H4 (cell line): ENCODE measurements around the gene SP7. TPM values are rescaled to one million over a fixed set of nuclear protein-coding genes. Genes with fewer than 3 reads are reported as not detected.

ENCODE experiments used
- total RNA-seq: library from RNA; depleted of rRNA; stranded (reverse); fragments of >200 nt; shearing (Covaris generic); gene quantifications from 2 replicates; pipeline ENCODE4 v1.2.3, GENCODE V29; 2014; rRNA removed

SP7 gene
- total RNA-seq, 1 experiment from 2014 or later, result not detected

Other genes with a start within 250 kb of the SP7 start
- gene IGFBP6, start 238.7 kb downstream of the SP7 start, total RNA-seq, result 265 and 375 TPM in 2 replicates
- 0.06 TPM in 1 of 2 replicates, not detected in the other for gene SOAT2, start 232.9 kb downstream of the SP7 start, total RNA-seq
- gene ZNF740, start 155.6 kb downstream of the SP7 start, total RNA-seq, result 4.7 and 6.3 TPM in 2 replicates
- gene CSAD, start 155.4 kb downstream of the SP7 start, total RNA-seq, result 0.66 and 2.8 TPM in 2 replicates
- gene ITGB7, start 129.1 kb downstream of the SP7 start, total RNA-seq, result 0.39 and 1.2 TPM in 2 replicates
- 20.0 and 24.2 TPM in 2 replicates for gene RARG, start 104.1 kb downstream of the SP7 start, total RNA-seq
- gene ESPL1, start 68.1 kb downstream of the SP7 start, total RNA-seq, result 7.8 and 22.6 TPM in 2 replicates
- gene PFDN5, start 40.8 kb downstream of the SP7 start, total RNA-seq, result 462 and 537 TPM in 2 replicates
- 80.2 and 82.8 TPM in 2 replicates for gene MYG1, start 36.7 kb downstream of the SP7 start, total RNA-seq
- gene AAAS, start 14.7 kb downstream of the SP7 start, total RNA-seq, result 57.0 and 74.6 TPM in 2 replicates
- gene SP1, start 43.8 kb upstream of the SP7 start, total RNA-seq, result 26.9 and 33.4 TPM in 2 replicates
- gene AMHR2, start 87.5 kb upstream of the SP7 start, total RNA-seq, result not detected in 2 replicates
- gene PRR13, start 105.4 kb upstream of the SP7 start, total RNA-seq, result 59.6 and 110 TPM in 2 replicates
- gene PCBP2, start 115.7 kb upstream of the SP7 start, total RNA-seq, result 187 and 206 TPM in 2 replicates
- gene MAP3K12, start 163.1 kb upstream of the SP7 start, total RNA-seq, result 9.1 and 14.3 TPM in 2 replicates
- 46.4 and 47.0 TPM in 2 replicates for gene TARBP2, start 164.9 kb upstream of the SP7 start, total RNA-seq
- not detected in 2 replicates for gene NPFF, start 171.1 kb upstream of the SP7 start, total RNA-seq